Caco-2 (cell line): ENCODE measurements around the gene CDH7. TPM values are rescaled to one million over a fixed set of nuclear protein-coding genes. Genes with fewer than 3 reads are reported as not detected.

ENCODE experiments used
- BruUV-seq: library from RNA; stranded (reverse); fragments of 400-500 nt; replicated peaks from 2 replicates; lab custom pipeline; 2021; lab: Mats Ljungman, UMichigan
- CTCF ChIA-PET: fragments of 300-600 bp; sonication (Branson Sonifier 250); formaldehyde crosslinking; loops from one replicate; lab custom pipeline; 2022; ENCODE audit warnings: antibody characterized with exemption; lab: Charles Lee
- POLR2A ChIA-PET: fragments of 300-600 bp; sonication (Branson Sonifier 250); formaldehyde crosslinking; loops from one replicate; lab custom pipeline; 2022; ENCODE audit warnings: antibody characterized with exemption; lab: Charles Lee
- DNase-seq, 2 experiments: peaks; one replicate each; pipeline versions ENCODE4 v3.0.0 to v3.0.0-alpha.2; 2020 to 2022
- H3K27me3 ChIP-seq: replicated peaks from 2 replicates; pipeline ENCODE4 v1.6.0; 2011; ENCODE audit warnings: low read length; ENCODE audit not compliant: control insufficient read depth, insufficient read depth
- H3K36me3 ChIP-seq: 2 replicates; pipeline ENCODE4 v1.5.1; 2011; ENCODE audit warnings: low read length; ENCODE audit not compliant: control insufficient read depth, insufficient read depth
- H3K4me1 ChIP-seq: fragments of 250-450 bp; sonication (Bioruptor Pico); 2 replicates; pipeline ENCODE4 v1.5.1; 2020; ENCODE audit warnings: mild to moderate bottlenecking
- H3K4me3 ChIP-seq: 2 replicates; pipeline ENCODE4 v1.5.1; 2011; ENCODE audit warnings: low read depth, mild to moderate bottlenecking, control low read depth, low read length
- H3K9me3 ChIP-seq: fragments of 250-450 bp; sonication (Bioruptor Pico); 2 replicates; pipeline ENCODE4 v1.5.1; 2020; ENCODE audit warnings: mild to moderate bottlenecking, moderate library complexity
- H3K27ac Mint-ChIP-seq: one replicate; pipeline ENCODE4 v1.8.0; 2022; ENCODE audit warnings: mixed read lengths; ENCODE audit not compliant: unreplicated experiment
- H3K27me3 Mint-ChIP-seq: one replicate; pipeline ENCODE4 v1.8.0; 2022; ENCODE audit warnings: mixed read lengths; ENCODE audit not compliant: insufficient read depth, unreplicated experiment
- H3K36me3 Mint-ChIP-seq: one replicate; pipeline ENCODE4 v1.8.0; 2022; ENCODE audit warnings: mild to moderate bottlenecking, mixed read lengths; ENCODE audit not compliant: insufficient read depth, unreplicated experiment
- H3K4me1 Mint-ChIP-seq: one replicate; pipeline ENCODE4 v1.8.0; 2022; ENCODE audit warnings: low read depth, mixed read lengths; ENCODE audit not compliant: unreplicated experiment
- H3K4me3 Mint-ChIP-seq: one replicate; pipeline ENCODE4 v1.8.0; 2022; ENCODE audit warnings: mild to moderate bottlenecking, moderate library complexity, mixed read lengths; ENCODE audit not compliant: unreplicated experiment
- H3K9me3 Mint-ChIP-seq: one replicate; pipeline ENCODE4 v1.8.0; 2022; ENCODE audit warnings: mixed read lengths; ENCODE audit not compliant: unreplicated experiment
- CTCF ChIP-seq, 2 experiments: fragments of 200-600 bp in 1 of 2; IDR thresholded peaks; 1 replicate in 1 of 2; 2 replicates in 1 of 2; pipeline versions ENCODE4 v1.5.1 to v1.8.0; 2011 to 2022; ENCODE audit warnings: antibody characterized with exemption in 1 of 2, control low read depth in 1 of 2, inconsistent platforms in 1 of 2, low read depth in 1 of 2, low read length in 1 of 2, mild to moderate bottlenecking in 1 of 2, moderate library complexity in 1 of 2; ENCODE audit not compliant: insufficient read depth in 1 of 2, severe bottlenecking in 1 of 2, unreplicated experiment in 1 of 2
- intact Hi-C: fragments of 100-400 bp; cut with micrococcal nuclease; formaldehyde crosslinking; loops from one replicate; pipeline ENCODE4 v1.10.0; 2022; ENCODE audit not compliant: unreplicated experiment
- total RNA-seq: library from RNA; stranded (reverse); gene quantifications from 2 replicates; pipeline ENCODE4 v1.2.3, GENCODE V29; 2022

The CDH7 gene
- total RNA-seq, 1 experiment from 2014 or later: 0.16 TPM

GRCh38 chr18:65746936-65747335 is 3.9 kb upstream of the CDH7 start:
- no peaks in the 10 kb centered on the region for H3K36me3 ChIP-seq
- no TSS peak for BruUV-seq
- ChIA-PET CTCF (no interaction called here), POLR2A (no interaction called here)
- Mint-ChIP-seq H3K4me3 (no peak overlapping the region), H3K27me3 (no peaks in the 10 kb centered on the region), H3K4me1 (no peaks in the 10 kb centered on the region), H3K36me3 (no peaks in the 10 kb centered on the region), H3K9me3 (no peaks in the 10 kb centered on the region), H3K27ac (no peak overlapping the region)
- TF ChIP-seq CTCF (IDR thresholded peaks at IDR 0.05; ENCODE audit: insufficient read depth in 1 of 2, low read depth in 1 of 2, low read length in 1 of 2, severe bottlenecking in 1 of 2, unreplicated experiment in 1 of 2): no peak
- H3K27me3 ChIP-seq: no peaks in the 10 kb centered on the region
- no peaks in the 10 kb centered on the region for H3K9me3 ChIP-seq
- intact Hi-C loops: no loop called here
- no peak overlapping the region for H3K4me3 ChIP-seq
- no peaks in the 10 kb centered on the region for H3K4me1 ChIP-seq
- DNase-seq: no peak

- Histone ChIP-seq H3K9me3 (no peaks in the 10 kb centered on the region), H3K27me3 (no peaks in the 10 kb centered on the region), H3K4me3 (no peak overlapping the region), H3K4me1 (no peaks in the 10 kb centered on the region), H3K36me3 (no peaks in the 10 kb centered on the region)
- Mint-ChIP-seq H3K27ac (no peak overlapping the region), H3K36me3 (no peaks in the 10 kb centered on the region), H3K4me3 (no peak overlapping the region), H3K27me3 (no peaks in the 10 kb centered on the region), H3K9me3 (no peaks in the 10 kb centered on the region), H3K4me1 (no peaks in the 10 kb centered on the region)
- no peak for TF ChIP-seq CTCF (IDR thresholded peaks at IDR 0.05; ENCODE audit: insufficient read depth in 1 of 2, low read depth in 1 of 2, low read length in 1 of 2, severe bottlenecking in 1 of 2, unreplicated experiment in 1 of 2)
- intact Hi-C loops: no loop called here
- DNase-seq: no peak
- POLR2A ChIA-PET: no interaction called here
- CTCF ChIA-PET: no interaction called here
- no TSS peak for BruUV-seq
These were observed 2.5 kb upstream of the CDH7 start for GRCh38 chr18:65748321-65748720.

GRCh38 chr18:65749841-65750240 is 971 bp upstream of the CDH7 start:
- no peak for TF ChIP-seq CTCF (IDR thresholded peaks at IDR 0.05; ENCODE audit: insufficient read depth in 1 of 2, low read depth in 1 of 2, low read length in 1 of 2, severe bottlenecking in 1 of 2, unreplicated experiment in 1 of 2)
- H3K36me3 ChIP-seq: no peaks in the 10 kb centered on the region
- no peaks in the 10 kb centered on the region for H3K4me1 ChIP-seq
- H3K4me3 ChIP-seq: no peak overlapping the region
- H3K36me3 Mint-ChIP-seq: no peaks in the 10 kb centered on the region
- no peak overlapping the region for H3K4me3 Mint-ChIP-seq
- no peaks in the 10 kb centered on the region for H3K9me3 Mint-ChIP-seq
- POLR2A ChIA-PET: no interaction called here
- H3K9me3 ChIP-seq: no peaks in the 10 kb centered on the region
- no TSS peak for BruUV-seq
- H3K4me1 Mint-ChIP-seq: no peaks in the 10 kb centered on the region
- no peaks in the 10 kb centered on the region for H3K27me3 ChIP-seq
- intact Hi-C loops: no loop called here
- no peak overlapping the region for H3K27ac Mint-ChIP-seq
- CTCF ChIA-PET: no interaction called here
- H3K27me3 Mint-ChIP-seq: no peaks in the 10 kb centered on the region
- no peak for DNase-seq
